ENCODE measurements around the gene DOK5.

Gene DOK5

DNA sequence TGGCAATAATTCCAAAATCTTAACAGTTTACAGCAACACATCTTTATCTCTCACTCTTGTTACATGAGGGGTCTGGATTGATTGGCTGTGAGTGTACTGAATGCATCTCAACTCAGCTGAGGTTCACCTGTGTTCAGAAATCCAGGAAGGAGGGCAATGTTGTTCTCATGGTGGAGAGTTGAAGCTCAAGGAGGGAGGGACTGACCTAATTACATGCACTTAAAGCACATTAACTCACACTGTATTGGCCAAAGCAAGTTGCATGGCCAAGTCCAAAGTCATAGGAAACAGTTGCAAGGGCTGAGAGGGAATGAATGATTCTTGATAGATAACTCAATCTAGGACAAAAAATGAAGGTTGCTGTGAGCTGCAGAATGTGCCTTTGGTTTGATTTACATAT lies 102.2 kb downstream of the DOK5 start:
- Mint-ChIP-seq H3K4me3 (no peak overlapping the region), H3K27ac (no peak overlapping the region), H3K4me1 (ENCODE audit: low read depth) (no peaks in the 10 kb centered on the region), H3K36me3 (ENCODE audit: low read depth) (no peaks in the 10 kb centered on the region), H3K9me3 (no peaks in the 10 kb centered on the region), H3K27me3 (ENCODE audit: low read depth) (no peaks in the 10 kb centered on the region)

- no peaks in the 10 kb centered on the region for H3K27me3 Mint-ChIP-seq (ENCODE audit: low read depth)
- no peak overlapping the region for H3K4me3 Mint-ChIP-seq
- no peak overlapping the region for H3K27ac Mint-ChIP-seq
- no peaks in the 10 kb centered on the region for H3K36me3 Mint-ChIP-seq (ENCODE audit: low read depth)
- no peaks in the 10 kb centered on the region for H3K4me1 Mint-ChIP-seq (ENCODE audit: low read depth)
- no peaks in the 10 kb centered on the region for H3K9me3 Mint-ChIP-seq
Observed at GRCh38 chr20:54585217-54585616, 109.8 kb downstream of the DOK5 start.

GRCh38 chr20:54587408-54587807 lies 112.0 kb downstream of the DOK5 start:
- Mint-ChIP-seq H3K4me3 (no peak overlapping the region), H3K36me3 (ENCODE audit: low read depth) (no peaks in the 10 kb centered on the region), H3K9me3 (no peaks in the 10 kb centered on the region), H3K27ac (no peak overlapping the region), H3K4me1 (ENCODE audit: low read depth) (no peaks in the 10 kb centered on the region), H3K27me3 (ENCODE audit: low read depth) (no peaks in the 10 kb centered on the region)

- H3K36me3 Mint-ChIP-seq (ENCODE audit: low read depth), result no peaks in the 10 kb centered on the region
- no peak overlapping the region for H3K4me3 Mint-ChIP-seq
Observed at GRCh38 chr20:54589402-54590030, 114.1 kb downstream of the DOK5 start.

GRCh38 chr20:54590856-54591255 lies 115.5 kb downstream of the DOK5 start:
- no peaks in the 10 kb centered on the region for H3K4me1 Mint-ChIP-seq (ENCODE audit: low read depth)
- H3K4me3 Mint-ChIP-seq, result no peak overlapping the region
- no peaks in the 10 kb centered on the region for H3K9me3 Mint-ChIP-seq
- H3K27me3 Mint-ChIP-seq (ENCODE audit: low read depth), result no peaks in the 10 kb centered on the region
- H3K27ac Mint-ChIP-seq, result no peak overlapping the region
- no peaks in the 10 kb centered on the region for H3K36me3 Mint-ChIP-seq (ENCODE audit: low read depth)

More at GRCh38 chr20:54589402-54590030, 114.1 kb downstream of the DOK5 start:
- H3K27ac Mint-ChIP-seq, result no peak overlapping the region
- H3K27me3 Mint-ChIP-seq (ENCODE audit: low read depth), result no peaks in the 10 kb centered on the region
- H3K9me3 Mint-ChIP-seq, result no peaks in the 10 kb centered on the region
- H3K4me1 Mint-ChIP-seq (ENCODE audit: low read depth), result no peaks in the 10 kb centered on the region

DNA sequence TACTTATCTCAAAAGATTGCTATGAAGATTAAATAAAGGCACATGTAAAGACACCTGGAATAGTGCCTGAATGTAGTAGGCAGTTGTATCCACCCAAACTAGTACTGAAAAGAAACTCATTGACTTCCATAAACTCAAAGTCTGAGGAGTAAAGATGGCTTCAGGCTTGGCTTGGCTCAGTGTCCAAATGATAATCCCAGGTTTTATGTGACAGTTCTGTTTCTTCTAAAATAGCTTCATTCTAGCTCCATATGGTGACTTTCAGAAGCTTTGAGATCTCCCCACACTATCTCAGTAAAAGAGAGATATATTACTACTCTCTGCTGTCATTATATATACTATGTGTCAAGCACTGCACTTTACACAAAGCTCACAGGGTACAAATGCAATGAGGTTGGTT lies 121.3 kb downstream of the DOK5 start:
- Mint-ChIP-seq H3K4me3 (no peak overlapping the region), H3K27me3 (ENCODE audit: low read depth) (no peaks in the 10 kb centered on the region), H3K27ac (no peak overlapping the region)

GRCh38 chr20:54598352-54598751 lies 123.0 kb downstream of the DOK5 start:
- no peaks in the 10 kb centered on the region for H3K4me1 Mint-ChIP-seq (ENCODE audit: low read depth)
- H3K27ac Mint-ChIP-seq, result no peak overlapping the region
- no peaks in the 10 kb centered on the region for H3K36me3 Mint-ChIP-seq (ENCODE audit: low read depth)
- H3K4me3 Mint-ChIP-seq, result no peak overlapping the region
- H3K9me3 Mint-ChIP-seq, result peaks cover 6% of the 10 kb centered on the region
- no peaks in the 10 kb centered on the region for H3K27me3 Mint-ChIP-seq (ENCODE audit: low read depth)

More for the DNA sequence above, 121.3 kb downstream of the DOK5 start:
- H3K9me3 Mint-ChIP-seq, result peaks cover 6% of the 10 kb centered on the region
- H3K4me1 Mint-ChIP-seq (ENCODE audit: low read depth), result no peaks in the 10 kb centered on the region
- no peaks in the 10 kb centered on the region for H3K36me3 Mint-ChIP-seq (ENCODE audit: low read depth)

GRCh38 chr20:54600634-54601033 lies 125.2 kb downstream of the DOK5 start:
- Mint-ChIP-seq H3K9me3 (peaks cover 6% of the 10 kb centered on the region), H3K4me1 (ENCODE audit: low read depth) (no peaks in the 10 kb centered on the region), H3K36me3 (ENCODE audit: low read depth) (no peaks in the 10 kb centered on the region), H3K27me3 (ENCODE audit: low read depth) (no peaks in the 10 kb centered on the region), H3K27ac (no peak overlapping the region), H3K4me3 (no peak overlapping the region)

GRCh38 chr20:54601831-54602515 lies 126.6 kb downstream of the DOK5 start:
- no peak overlapping the region for H3K27ac Mint-ChIP-seq
- H3K9me3 Mint-ChIP-seq, result peaks cover 6% of the 10 kb centered on the region
- no peaks in the 10 kb centered on the region for H3K36me3 Mint-ChIP-seq (ENCODE audit: low read depth)
- no peaks in the 10 kb centered on the region for H3K27me3 Mint-ChIP-seq (ENCODE audit: low read depth)
- no peak overlapping the region for H3K4me3 Mint-ChIP-seq
- no peaks in the 10 kb centered on the region for H3K4me1 Mint-ChIP-seq (ENCODE audit: low read depth)

DNA sequence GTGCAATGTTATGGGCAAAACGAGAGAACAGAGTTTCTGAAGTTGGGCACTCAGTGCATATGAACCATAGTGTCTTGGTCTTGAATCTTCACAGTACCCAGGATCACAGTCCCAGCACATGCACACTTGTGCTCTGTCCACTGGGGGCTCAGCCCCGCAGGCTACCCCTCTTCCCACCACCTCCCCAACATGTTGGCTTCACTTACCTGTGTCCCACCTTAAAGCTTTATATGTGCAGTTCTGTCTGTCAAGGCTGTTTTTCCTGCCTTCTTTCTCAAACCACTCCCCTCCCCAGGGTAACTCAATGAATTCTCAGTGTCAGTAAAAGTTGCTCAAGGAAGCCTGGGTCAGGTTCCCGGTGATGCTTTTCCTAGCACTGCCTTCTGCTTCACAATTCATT lies 129.9 kb downstream of the DOK5 start:
- no peaks in the 10 kb centered on the region for H3K4me1 Mint-ChIP-seq (ENCODE audit: low read depth)
- no peaks in the 10 kb centered on the region for H3K9me3 Mint-ChIP-seq
- H3K4me3 Mint-ChIP-seq, result no peak overlapping the region
- no peaks in the 10 kb centered on the region for H3K27me3 Mint-ChIP-seq (ENCODE audit: low read depth)
- no peaks in the 10 kb centered on the region for H3K36me3 Mint-ChIP-seq (ENCODE audit: low read depth)
- H3K27ac Mint-ChIP-seq, result no peak overlapping the region

GRCh38 chr20:54606380-54606779 lies 131.0 kb downstream of the DOK5 start:
- no peaks in the 10 kb centered on the region for H3K9me3 Mint-ChIP-seq
- no peaks in the 10 kb centered on the region for H3K4me1 Mint-ChIP-seq (ENCODE audit: low read depth)
- no peak overlapping the region for H3K27ac Mint-ChIP-seq
- no peaks in the 10 kb centered on the region for H3K27me3 Mint-ChIP-seq (ENCODE audit: low read depth)
- H3K36me3 Mint-ChIP-seq (ENCODE audit: low read depth), result no peaks in the 10 kb centered on the region
- no peak overlapping the region for H3K4me3 Mint-ChIP-seq

- Mint-ChIP-seq H3K4me1 (ENCODE audit: low read depth) (no peaks in the 10 kb centered on the region), H3K27ac (no peak overlapping the region), H3K27me3 (ENCODE audit: low read depth) (no peaks in the 10 kb centered on the region), H3K9me3 (no peaks in the 10 kb centered on the region), H3K36me3 (ENCODE audit: low read depth) (no peaks in the 10 kb centered on the region), H3K4me3 (no peak overlapping the region)
Observed at GRCh38 chr20:54608039-54608745, 132.8 kb downstream of the DOK5 start.

DNA sequence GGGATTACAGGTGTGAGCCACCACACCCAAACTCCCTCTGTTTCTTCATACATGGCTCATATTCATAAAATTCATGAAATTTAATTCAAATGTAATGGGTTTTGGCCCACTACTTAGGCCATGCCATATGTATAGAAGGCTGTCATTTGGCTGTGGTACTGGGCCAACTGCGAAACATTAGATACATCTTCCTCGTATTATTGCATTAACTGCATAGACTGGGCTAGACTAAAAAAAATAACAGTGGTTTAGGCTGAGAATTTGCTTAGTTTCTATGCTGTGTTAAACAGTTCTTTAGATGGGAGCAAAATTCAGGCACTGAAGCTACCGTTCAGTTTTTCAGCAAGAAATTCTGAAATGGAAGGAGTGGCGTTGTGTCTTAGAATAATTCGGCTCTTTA lies 133.6 kb downstream of the DOK5 start:
- H3K27ac Mint-ChIP-seq, result no peak overlapping the region
- no peaks in the 10 kb centered on the region for H3K36me3 Mint-ChIP-seq (ENCODE audit: low read depth)
- H3K4me1 Mint-ChIP-seq (ENCODE audit: low read depth), result no peaks in the 10 kb centered on the region
- H3K9me3 Mint-ChIP-seq, result no peaks in the 10 kb centered on the region
- no peaks in the 10 kb centered on the region for H3K27me3 Mint-ChIP-seq (ENCODE audit: low read depth)
- no peak overlapping the region for H3K4me3 Mint-ChIP-seq

- no peak overlapping the region for H3K27ac Mint-ChIP-seq
- H3K9me3 Mint-ChIP-seq, result no peaks in the 10 kb centered on the region
- no peaks in the 10 kb centered on the region for H3K36me3 Mint-ChIP-seq (ENCODE audit: low read depth)
- no peak overlapping the region for H3K4me3 Mint-ChIP-seq
- no peaks in the 10 kb centered on the region for H3K27me3 Mint-ChIP-seq (ENCODE audit: low read depth)
- no peaks in the 10 kb centered on the region for H3K4me1 Mint-ChIP-seq (ENCODE audit: low read depth)
Observed at GRCh38 chr20:54611708-54612412, 136.5 kb downstream of the DOK5 start.

Data from T-helper 1 cell treated with Interleukin-12 subunit alpha and Interleukin-12 subunit beta and Interleukin-4 antibody, amounts not matched to agents 30 μg/mL and 1 μg/mL, for 36 hours (primary cell).